ENCODE measurements around the gene SLC9A9. TPM values are rescaled to one million over a fixed set of nuclear protein-coding genes. Genes with fewer than 3 reads are reported as not detected.

SLC9A9 gene
- polyA plus RNA-seq, 1 experiment: 13.4 TPM

GRCh38 chr3:143267989-143268388, 580.3 kb downstream of the SLC9A9 start:
- DNase-seq (ENCODE audit: low read depth, low spot score): no peak
- no peak for TF ChIP-seq CTCF (IDR thresholded peaks at IDR 0.05; ENCODE audit: low read depth, low read length)
- CTCF ChIA-PET: interaction anchor here (1.1 kb wide), 1 partner anchor 197 kb away, joined by 3 read pairs; no protein-coding TSS in a partner anchor
- Histone ChIP-seq H3K27me3 (ENCODE audit: control insufficient read depth, insufficient read depth, low read length) (no peaks in the 10 kb centered on the region), H3K27ac (ENCODE audit: low read depth, low read length) (no peak overlapping the region), H3K9me3 (ENCODE audit: control insufficient read depth, insufficient read depth, low read length) (no peaks in the 10 kb centered on the region), H3K4me3 (ENCODE audit: low read depth, low read length) (no peak overlapping the region)
- POLR2A ChIA-PET: no interaction called here

- Histone ChIP-seq H3K4me3 (ENCODE audit: low read depth, low read length) (no peak overlapping the region), H3K27ac (ENCODE audit: low read depth, low read length) (no peak overlapping the region), H3K27me3 (ENCODE audit: control insufficient read depth, insufficient read depth, low read length) (no peaks in the 10 kb centered on the region), H3K9me3 (ENCODE audit: control insufficient read depth, insufficient read depth, low read length) (no peaks in the 10 kb centered on the region)
- DNase-seq (ENCODE audit: low read depth, low spot score): no peak
- TF ChIP-seq CTCF (IDR thresholded peaks at IDR 0.05; ENCODE audit: low read depth, low read length): no peak
- POLR2A ChIA-PET: no interaction called here
- CTCF ChIA-PET: interaction anchor here (0.7 to 1.1 kb wide), 2 partner anchors 82 to 196 kb away, joined by 3 read pairs; no protein-coding TSS in a partner anchor
Observed at GRCh38 chr3:143266927-143267326, 581.3 kb downstream of the SLC9A9 start.

DNA sequence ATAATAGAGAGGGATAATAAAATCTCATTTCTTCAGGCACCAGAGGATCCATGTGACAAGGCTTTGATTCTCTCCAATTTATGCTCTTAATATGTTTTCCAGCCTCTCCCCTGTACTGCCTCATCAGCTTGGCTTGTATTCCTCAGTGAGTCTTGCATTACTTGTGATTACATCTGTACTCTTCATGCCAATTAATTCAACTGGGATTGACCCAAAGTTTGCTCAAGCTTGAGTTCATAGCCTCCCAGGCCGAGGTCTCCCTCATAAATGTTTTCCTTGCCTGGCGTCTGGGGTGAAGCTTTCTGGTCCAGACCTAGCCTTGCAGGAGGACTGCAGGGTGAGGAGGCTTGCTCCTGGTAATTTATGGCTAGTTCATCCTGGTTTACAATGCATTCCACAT, 581.8 kb downstream of the SLC9A9 start:
- no peak overlapping the region for H3K27ac ChIP-seq (ENCODE audit: low read depth, low read length)
- no peaks in the 10 kb centered on the region for H3K9me3 ChIP-seq (ENCODE audit: control insufficient read depth, insufficient read depth, low read length)
- ChIA-PET CTCF (interaction anchor here (1.1 kb wide), 1 partner anchor 195 kb away, joined by 3 read pairs; no protein-coding TSS in a partner anchor), POLR2A (no interaction called here)
- no peaks in the 10 kb centered on the region for H3K27me3 ChIP-seq (ENCODE audit: control insufficient read depth, insufficient read depth, low read length)
- no peak overlapping the region for H3K4me3 ChIP-seq (ENCODE audit: low read depth, low read length)
- no peak for TF ChIP-seq CTCF (IDR thresholded peaks at IDR 0.05; ENCODE audit: low read depth, low read length)
- no peak for DNase-seq (ENCODE audit: low read depth, low spot score)

DNA sequence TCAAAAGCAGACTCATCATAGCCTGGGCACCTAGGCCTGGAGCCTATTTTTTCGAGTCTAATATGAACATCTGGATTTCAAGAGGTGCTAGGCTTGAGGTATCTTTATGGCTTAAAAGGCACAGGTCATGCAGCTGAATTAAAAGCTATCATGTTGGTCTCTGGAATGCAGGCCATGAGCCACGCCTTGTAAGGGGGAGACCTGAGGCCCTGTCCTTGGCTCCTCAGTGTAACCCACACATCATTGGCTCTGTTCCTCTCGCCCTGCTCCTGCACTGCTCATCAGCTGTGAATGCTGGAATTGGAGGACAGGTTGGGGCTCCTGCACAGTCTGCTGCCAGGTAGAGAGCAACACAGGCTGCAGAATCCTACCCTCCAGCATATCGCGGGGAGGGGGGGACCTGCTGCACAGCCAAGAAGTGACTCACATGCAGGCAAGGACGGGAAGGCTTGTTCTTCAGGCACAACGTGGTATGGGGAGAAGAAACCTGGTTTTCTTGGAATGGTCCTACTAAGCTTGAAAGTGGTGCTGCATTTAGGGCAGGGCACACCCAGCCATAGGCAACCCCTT, 582.7 kb downstream of the SLC9A9 start:
- DNase-seq (ENCODE audit: low read depth, low spot score): no peak
- no peaks in the 10 kb centered on the region for H3K9me3 ChIP-seq (ENCODE audit: control insufficient read depth, insufficient read depth, low read length)
- ChIA-PET CTCF (interaction anchor here (0.6 kb wide), 2 partner anchors 42 to 409 kb away, joined by 3 read pairs; no protein-coding TSS in a partner anchor), POLR2A (no interaction called here)
- no peak overlapping the region for H3K4me3 ChIP-seq (ENCODE audit: low read depth, low read length)
- H3K27me3 ChIP-seq (ENCODE audit: control insufficient read depth, insufficient read depth, low read length): no peaks in the 10 kb centered on the region
- TF ChIP-seq CTCF (IDR thresholded peaks at IDR 0.05; ENCODE audit: low read depth, low read length): no peak
- no peak overlapping the region for H3K27ac ChIP-seq (ENCODE audit: low read depth, low read length)

- Histone ChIP-seq H3K27ac (ENCODE audit: low read depth, low read length) (no peak overlapping the region), H3K27me3 (ENCODE audit: control insufficient read depth, insufficient read depth, low read length) (no peaks in the 10 kb centered on the region), H3K9me3 (ENCODE audit: control insufficient read depth, insufficient read depth, low read length) (no peaks in the 10 kb centered on the region), H3K4me3 (ENCODE audit: low read depth, low read length) (no peak overlapping the region)
- TF ChIP-seq CTCF (IDR thresholded peaks at IDR 0.05; ENCODE audit: low read depth, low read length): no peak
- DNase-seq (ENCODE audit: low read depth, low spot score): no peak
- ChIA-PET POLR2A (no interaction called here), CTCF (interaction anchor here (0.6 kb wide), 1 partner anchor 206 kb away, joined by 4 read pairs; no protein-coding TSS in a partner anchor)
Observed at GRCh38 chr3:143263852-143264513, 584.3 kb downstream of the SLC9A9 start.

Data from AG04450 (cell line).